CD1c-positive myeloid dendritic cell (primary cell): ENCODE measurements around the gene OTOP2.
"Not testable (repeated sequence)": the region's sequence is repeated elsewhere in the genome, so short reads cannot be mapped to it uniquely, and the experiment has no call there.

Experiments used
- DNase-seq: peaks from one replicate; pipeline ENCODE4 v3.0.0-alpha.2; 2016; ENCODE audit errors: extremely low spot score

Gene OTOP2

GRCh38 chr17:74971069-74971841 lies 47.2 kb downstream of the OTOP2 start:
- no peak for DNase-seq

DNA sequence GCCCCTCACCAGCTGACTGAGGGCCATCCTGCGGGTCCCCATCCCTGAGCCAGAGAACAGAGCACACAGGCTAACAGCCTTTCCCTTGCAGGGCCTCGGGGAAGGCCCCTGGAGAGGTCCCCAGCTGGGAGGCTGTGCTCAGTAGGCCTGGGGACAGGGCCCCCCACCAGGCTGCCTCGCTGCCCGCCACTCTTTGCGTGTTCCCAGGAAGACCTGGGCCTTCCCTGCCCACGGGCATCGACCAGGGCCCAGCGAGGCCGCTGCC lies 47.7 kb downstream of the OTOP2 start:
- DNase-seq, result no peak

- DNase-seq, result peak; percentile 56
These were observed 48.3 kb downstream of the OTOP2 start, which contains the start of gene HID1 for GRCh38 chr17:74972107-74972972. HID1 (minus strand) TSS chr17:74972759; CDS start chr17:74972656, 103 bp downstream.

GRCh38 chr17:74972973-74973328 lies 48.9 kb downstream of the OTOP2 start:
- no peak for DNase-seq

GRCh38 chr17:74975943-74976342 lies 51.9 kb downstream of the OTOP2 start:
- DNase-seq, result no peak

- DNase-seq, result no peak
These were observed 53.7 kb downstream of the OTOP2 start for GRCh38 chr17:74977802-74978201.

DNA sequence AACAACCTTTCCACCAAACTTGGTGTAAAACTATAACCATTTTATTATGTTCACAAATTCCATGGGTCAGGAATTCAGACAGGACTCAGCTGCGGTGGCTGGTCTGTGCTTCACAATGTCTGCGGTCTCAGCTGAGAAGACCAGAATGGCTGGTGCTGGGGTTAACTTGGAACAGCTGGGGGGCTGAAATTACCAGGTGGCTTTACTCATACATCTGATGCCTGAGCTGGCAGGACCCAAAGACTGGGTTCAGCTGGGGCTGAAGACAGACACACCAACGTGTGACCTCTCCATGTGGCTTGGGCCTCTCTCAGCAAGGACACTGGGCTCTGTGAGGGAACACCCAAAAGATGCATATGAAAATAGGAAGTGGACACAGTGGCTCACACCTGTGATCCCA lies 54.2 kb downstream of the OTOP2 start:
- no peak for DNase-seq

DNA sequence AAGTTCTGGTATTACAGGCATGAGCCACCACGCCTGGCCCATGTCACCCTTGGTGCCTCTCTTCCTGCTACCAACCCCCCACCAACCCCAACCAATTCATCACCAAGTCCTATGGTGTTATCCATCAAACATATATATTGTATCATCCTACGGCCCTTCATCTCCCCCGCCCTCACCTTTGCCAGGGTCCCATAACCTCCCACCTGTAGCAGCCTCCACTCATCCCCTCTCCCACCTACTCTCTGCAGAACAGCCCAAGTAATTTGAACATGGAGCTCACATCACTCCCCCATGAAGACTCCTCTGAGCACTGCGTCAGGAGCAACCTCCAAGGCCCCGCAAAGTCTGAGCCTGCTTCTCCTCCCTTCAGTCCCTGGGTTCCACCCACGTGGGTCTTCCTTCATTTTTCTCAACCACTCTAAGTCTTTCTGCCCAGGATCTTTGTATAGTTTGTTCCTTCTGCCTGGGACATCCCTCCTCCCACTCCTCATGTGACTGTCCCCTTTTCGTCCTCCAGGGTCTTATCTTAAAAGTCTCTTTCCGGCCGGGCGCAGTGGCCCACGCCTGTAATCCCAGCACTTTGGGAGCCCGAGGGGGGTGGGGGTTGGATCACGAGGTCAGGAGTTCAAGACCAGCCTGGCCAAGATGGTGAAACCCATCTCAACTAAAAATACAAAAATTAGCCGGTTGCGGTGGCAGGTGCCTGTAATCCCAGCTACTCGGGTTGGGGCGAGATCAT lies 55.5 kb downstream of the OTOP2 start:
- no peak for DNase-seq

GRCh38 chr17:74981318-74981978 lies 57.4 kb downstream of the OTOP2 start:
- no peak for DNase-seq

- DNase-seq, result peak; percentile 78
These were observed 58.0 kb downstream of the OTOP2 start for GRCh38 chr17:74981979-74982662.

DNA sequence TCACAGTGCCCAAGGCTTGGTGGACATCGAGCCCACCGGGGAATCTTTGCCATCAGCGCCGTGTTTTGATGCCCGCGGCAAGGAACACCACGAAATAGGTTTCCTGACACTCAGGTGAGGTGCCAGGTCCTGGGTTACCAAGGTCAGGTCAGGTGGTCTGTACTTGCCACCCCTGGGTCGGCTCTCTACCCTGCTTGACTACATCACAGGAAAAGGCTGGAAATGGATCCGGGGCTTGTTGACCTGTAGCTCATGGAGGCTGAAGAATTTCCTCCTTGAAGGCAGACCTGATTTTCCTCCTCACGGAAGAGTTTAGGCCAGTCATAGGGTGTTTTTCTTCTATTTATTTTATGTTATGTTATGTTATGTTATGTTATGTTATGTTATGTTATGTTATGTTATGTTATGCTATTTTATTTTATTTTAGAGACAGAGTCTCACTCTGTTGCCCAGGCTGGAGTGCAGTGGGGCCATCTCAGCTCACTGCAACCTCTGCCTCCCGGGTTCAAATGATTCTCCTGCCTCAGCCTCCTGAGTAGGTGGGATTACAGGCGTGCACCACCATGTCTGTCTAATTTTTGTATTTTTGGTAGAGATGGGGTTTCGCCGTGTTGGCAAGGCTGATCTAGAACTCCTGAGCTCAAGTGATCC lies 58.7 kb downstream of the OTOP2 start:
- DNase-seq, result not testable (repeated sequence)
